H1 (cell line): ENCODE results near the gene RNF220. TPM values are rescaled to one million over a fixed set of nuclear protein-coding genes. Genes with fewer than 3 reads are reported as not detected.

Experiments
- CTCF ChIA-PET: fragments of 300-600 bp; sonication (Branson Sonifier 250); formaldehyde crosslinking; loops from one replicate; lab custom pipeline; 2021; ENCODE audit not compliant: partially characterized antibody; lab: Charles Lee
- POLR2A ChIA-PET: fragments of 300-600 bp; sonication (Branson Sonifier 250); formaldehyde crosslinking; loops from one replicate; lab custom pipeline; 2021; ENCODE audit warnings: inconsistent platforms; ENCODE audit not compliant: partially characterized antibody; lab: Charles Lee
- DNase-seq, 2 experiments: peaks; one replicate each; pipeline versions ENCODE4 v3.0.0 to v3.0.0-alpha.2; 2010 to 2022; ENCODE audit warnings: low spot score in 2 of 2, low read depth in 1 of 2, mixed read lengths in 1 of 2
- FAIRE-seq: peaks from 2 replicates; lab custom pipeline; 2011; peaks lifted over from hg19 to GRCh38; lab: Jason Lieb, UNC
- H2AFZ ChIP-seq: 2 replicates; pipeline ENCODE4 v1.8.1; 2012; ENCODE audit warnings: low read length, inconsistent platforms
- H2AK5ac ChIP-seq: 2 replicates; pipeline ENCODE4 v1.6.1; 2013; ENCODE audit warnings: low read depth, low read length
- H2BK120ac ChIP-seq: replicated peaks from 2 replicates; pipeline ENCODE3; 2013; ENCODE audit warnings: low read depth, low read length, inconsistent platforms
- H2BK12ac ChIP-seq: 2 replicates; pipeline ENCODE4 v1.6.1; 2013; ENCODE audit warnings: low read depth, low read length
- H2BK15ac ChIP-seq: 2 replicates; pipeline ENCODE4 v1.6.1; 2013; ENCODE audit warnings: low read length
- H2BK20ac ChIP-seq: 2 replicates; pipeline ENCODE4 v1.6.1; 2013; ENCODE audit warnings: low read length
- H2BK5ac ChIP-seq: 2 replicates; pipeline ENCODE4 v1.6.1; 2013; ENCODE audit warnings: low read depth, low read length
- H3K14ac ChIP-seq: 2 replicates; pipeline ENCODE4 v1.6.1; 2013; ENCODE audit warnings: inconsistent platforms; ENCODE audit not compliant: insufficient read length
- H3K18ac ChIP-seq: 2 replicates; pipeline ENCODE4 v1.6.1; 2013; ENCODE audit warnings: low read length; ENCODE audit errors: extremely low read depth
- H3K23ac ChIP-seq: 2 replicates; pipeline ENCODE4 v1.6.1; 2013; ENCODE audit warnings: inconsistent platforms; ENCODE audit not compliant: insufficient read length
- H3K23me2 ChIP-seq: 2 replicates; pipeline ENCODE4 v1.6.1; 2013; ENCODE audit warnings: low read depth, low read length
- H3K27ac ChIP-seq: 2 replicates; pipeline ENCODE4 v1.6.1; 2011; ENCODE audit warnings: low read depth, low read length, inconsistent platforms
- H3K27me3 ChIP-seq, 4 experiments: replicated peaks in 1 of 4; 1 replicate in 1 of 4; 2 replicates in 3 of 4; pipeline versions ENCODE4 v1.6.1 to v1.8.1; 2011 to 2013; ENCODE audit warnings: low read length in 3 of 4, mild to moderate bottlenecking in 3 of 4, inconsistent platforms in 2 of 4, mixed read lengths in 2 of 4, moderate library complexity in 1 of 4; ENCODE audit not compliant: control insufficient read depth in 3 of 4, insufficient read depth in 3 of 4; ENCODE audit errors: extremely low read depth in 1 of 4
- H3K36me3 ChIP-seq, 4 experiments: 2 replicates each; pipeline versions ENCODE4 v1.6.1 to v1.8.1; 2011 to 2013; ENCODE audit warnings: mild to moderate bottlenecking in 4 of 4, low read length in 3 of 4, moderate library complexity in 2 of 4, control low read depth in 1 of 4, inconsistent platforms in 1 of 4; ENCODE audit not compliant: insufficient read depth in 4 of 4, control insufficient read depth in 2 of 4
- H3K4ac ChIP-seq: replicated peaks from 2 replicates; pipeline ENCODE3; 2013; ENCODE audit warnings: low read length, low read depth, mixed read lengths, inconsistent platforms; ENCODE audit not compliant: insufficient read length
- H3K4me1 ChIP-seq, 4 experiments: replicated peaks in 1 of 4; 1 replicate in 1 of 4; 2 replicates in 3 of 4; pipeline versions ENCODE4 v1.6.1 to v1.8.1; 2011 to 2013; ENCODE audit warnings: low read length in 3 of 4, inconsistent platforms in 2 of 4, mixed read lengths in 1 of 4; ENCODE audit not compliant: insufficient read depth in 4 of 4, control insufficient read depth in 3 of 4
- H3K4me2 ChIP-seq, 2 experiments: 2 replicates each; pipeline versions ENCODE4 v1.6.1 to v1.8.1; 2011 to 2013; ENCODE audit warnings: low read depth in 2 of 2, low read length in 2 of 2, control low read depth in 1 of 2, inconsistent platforms in 1 of 2, mild to moderate bottlenecking in 1 of 2; ENCODE audit not compliant: insufficient read depth in 1 of 2
- H3K4me3 ChIP-seq, 4 experiments: fragments of 200-600, 300-600 bp in 1 of 4; sonication (generic), shearing (Covaris generic), sonication (Bioruptor Twin) in 1 of 4; 2 replicates each; pipeline versions ENCODE4 v1.5.1 to v1.8.1; 2011 to 2016; ENCODE audit warnings: low read length in 4 of 4, low read depth in 3 of 4, control low read depth in 2 of 4, inconsistent platforms in 2 of 4, mild to moderate bottlenecking in 2 of 4, mixed read lengths in 1 of 4, moderate library complexity in 1 of 4; ENCODE audit not compliant: insufficient read depth in 2 of 4; ENCODE audit errors: extremely low read depth in 1 of 4
- H3K56ac ChIP-seq: replicated peaks from 2 replicates; pipeline ENCODE3; 2013; ENCODE audit warnings: low read depth, mild to moderate bottlenecking, mixed read lengths, low read length, inconsistent platforms; ENCODE audit not compliant: insufficient read length
- H3K79me1 ChIP-seq: 2 replicates; pipeline ENCODE4 v1.6.1; 2013; ENCODE audit warnings: low read depth, low read length, control low read depth
- H3K79me2 ChIP-seq, 2 experiments: 2 replicates each; pipeline versions ENCODE4 v1.6.1 to v1.8.1; 2012 to 2013; ENCODE audit warnings: low read length in 2 of 2, mild to moderate bottlenecking in 2 of 2, inconsistent platforms in 1 of 2; ENCODE audit not compliant: insufficient read depth in 2 of 2, control insufficient read depth in 1 of 2
- H3K9ac ChIP-seq, 4 experiments: replicated peaks in 1 of 4; 1 replicate in 1 of 4; 2 replicates in 3 of 4; pipeline versions ENCODE4 v1.6.1 to v1.8.1; 2011 to 2013; ENCODE audit warnings: low read depth in 3 of 4, low read length in 3 of 4, control low read depth in 2 of 4, mild to moderate bottlenecking in 2 of 4, moderate library complexity in 2 of 4, inconsistent platforms in 1 of 4; ENCODE audit errors: extremely low read depth in 1 of 4
- H3K9me3 ChIP-seq, 2 experiments: 2 replicates each; pipeline versions ENCODE4 v1.6.1 to v1.8.1; 2012 to 2013; ENCODE audit warnings: mild to moderate bottlenecking in 2 of 2, moderate library complexity in 2 of 2, control low read depth in 1 of 2, inconsistent platforms in 1 of 2, low read depth in 1 of 2, low read length in 1 of 2, mixed read lengths in 1 of 2; ENCODE audit not compliant: insufficient read depth in 2 of 2
- H4K20me1 ChIP-seq, 2 experiments: replicated peaks in 1 of 2; 2 replicates each; pipeline versions ENCODE3 to v1.8.1; 2011 to 2013; ENCODE audit warnings: inconsistent platforms in 2 of 2, low read length in 2 of 2, mild to moderate bottlenecking in 1 of 2; ENCODE audit not compliant: insufficient read depth in 2 of 2, control insufficient read depth in 1 of 2
- H4K5ac ChIP-seq: 2 replicates; pipeline ENCODE4 v1.6.1; 2013; ENCODE audit warnings: low read length, low read depth, mixed read lengths, inconsistent platforms; ENCODE audit not compliant: insufficient read length
- H4K8ac ChIP-seq: 2 replicates; pipeline ENCODE4 v1.8.0; 2013; ENCODE audit warnings: mild to moderate bottlenecking, moderate library complexity, low read length, inconsistent platforms; ENCODE audit not compliant: insufficient read depth; ENCODE audit errors: extremely low read depth
- H4K91ac ChIP-seq: replicated peaks from 2 replicates; pipeline ENCODE3; 2013; ENCODE audit warnings: low read length, mixed read lengths, inconsistent platforms; ENCODE audit not compliant: insufficient read length
- E2F6 ChIP-seq: IDR thresholded peaks from 2 replicates; pipeline ENCODE4 v1.6.1; 2012; ENCODE audit warnings: inconsistent platforms
- MAX ChIP-seq: IDR thresholded peaks from 2 replicates; pipeline ENCODE4 v1.6.1; 2012; ENCODE audit warnings: inconsistent platforms
- RBBP5 ChIP-seq: IDR thresholded peaks from 2 replicates; pipeline ENCODE4 v1.7.1; 2012; ENCODE audit warnings: low read depth, mild to moderate bottlenecking, inconsistent platforms, low read length, moderate library complexity, borderline replicate concordance
- SP2 ChIP-seq: IDR thresholded peaks from 2 replicates; pipeline ENCODE4 v1.6.1; 2012; ENCODE audit warnings: mild to moderate bottlenecking, low read length, inconsistent platforms
- SUZ12 ChIP-seq: fragments of 200-600 bp; sonication (generic); IDR thresholded peaks from 2 replicates; pipeline ENCODE4 v1.6.1; 2012; ENCODE audit warnings: mild to moderate bottlenecking, inconsistent platforms, low read length, moderate library complexity, mixed read lengths
- WGBS, 2 experiments: shearing (Covaris generic) in 1 of 2; methylation state at CpG; one replicate each; pipeline versions ENCODE4 v1.1.6 to v1.1.7; 2013 to 2015; ENCODE audit warnings: low lambda C conversion rate in 2 of 2, mixed read lengths in 2 of 2, inconsistent platforms in 1 of 2, low coverage in 1 of 2, missing lambda C conversion rate in 1 of 2; ENCODE audit not compliant: insufficient replicate concordance in 2 of 2, insufficient coverage in 1 of 2, insufficient read length in 1 of 2; ENCODE audit errors: extremely low coverage in 1 of 2, missing lambda C conversion rate in 1 of 2; 5-methylcytosine and 5-hydroxymethylcytosine counted together
- polyA plus RNA-seq, 7 experiments: library from polyadenylated mRNA; depleted of rRNA in 3 of 7; stranded (reverse) in 5 of 7; unstranded in 2 of 7; fragments of >200 nt in 5 of 7; fragments of 200-250 nt in 2 of 7; gene quantifications; 1 replicate in 5 of 7; 2 replicates in 1 of 7; 4 replicates in 1 of 7; pipeline versions ENCODE4 v1.2.1 to v1.2.3, GENCODE V29; 2011 to 2013; ENCODE audit warnings: missing spikeins in 2 of 7, mixed read lengths in 2 of 7
- total RNA-seq: library from RNA; stranded (reverse); fragmentation: NEBNext Ultra II Directional; extraction: Animal tissue kit (Norgen Biotek cat#: 25700); gene quantifications from 2 replicates; pipeline ENCODE4 v1.2.1, GENCODE V29; 2021

RNF220 gene
- total and polyA plus RNA-seq, 2 of the 8 experiments (the other 6 are each of a cell fraction or from before 2014, with no cell fraction given): 123 to 160 TPM

GRCh38 chr1:44536357-44537209, 131.5 kb downstream of the RNF220 start:
- peak overlapping the region; percentile 91; the same call in 1 of the 2 replicates for H2BK5ac ChIP-seq
- H2BK15ac ChIP-seq: peak overlapping the region; percentile 77; the same call in 1 of the 2 replicates
- H3K4ac ChIP-seq: peak overlapping the region; percentile 7
- H3K23me2 ChIP-seq: peaks cover 2% of the 10 kb centered on the region; the same call in 1 of the 2 replicates
- peaks cover 0 to 19% of the 10 kb centered on the region in 2 experiments; a peak in 1 of 4 replicates for H3K79me2 ChIP-seq
- H4K20me1 ChIP-seq: no peaks in the 10 kb centered on the region
- no peak overlapping the region for H3K27ac ChIP-seq
- H4K8ac ChIP-seq: no peak overlapping the region
- H2AK5ac ChIP-seq: peak overlapping the region; percentile 99
- TF ChIP-seq E2F6 (peak; percentile 72), RBBP5 (0 out of 2 replicates have a peak, but pooled peaks have one; percentile 35), SUZ12 (no peak), MAX (peak; percentile 49), SP2 (no peak)
- peak overlapping the region; percentile 41 for H4K5ac ChIP-seq
- peaks cover 19 to 46% (median 38%) of the 10 kb centered on the region in 4 experiments for H3K4me1 ChIP-seq
- peak overlapping the region; percentile 96 for H3K18ac ChIP-seq
- 50% methylated on average over 18 of the region's 18 CpGs; no CpG with 5 or more reads in 1 of the 2 experiments for WGBS, 2 experiments
- H2BK12ac ChIP-seq: peak overlapping the region; percentile 99
- H3K79me1 ChIP-seq: peaks cover 5% of the 10 kb centered on the region; the same call in 1 of the 2 replicates
- ChIA-PET CTCF (interaction anchor here (0.6 to 6.2 kb wide), 10 partner anchors 9 to 319 kb away, joined by 3 to 70 read pairs (median 3); no protein-coding TSS in a partner anchor), POLR2A (interaction anchor here (0.9 to 2.0 kb wide), 6 partner anchors 8 to 185 kb away, joined by 3 to 10 read pairs (median 4); no protein-coding TSS in a partner anchor)
- H3K9ac ChIP-seq: no peak overlapping the region
- H3K9me3 ChIP-seq: no peaks in the 10 kb centered on the region
- H3K27me3 ChIP-seq: no peaks in the 10 kb centered on the region
- no peak overlapping the region for H2AFZ ChIP-seq
- H3K56ac ChIP-seq: no peak overlapping the region
- DNase-seq (no peak), FAIRE-seq (no peak)
- peak overlapping the region in 1 of 4 experiments; percentile 13; a peak in 1 of 8 replicates for H3K4me3 ChIP-seq
- no peaks in the 10 kb centered on the region for H3K36me3 ChIP-seq
- H3K14ac ChIP-seq: no peak overlapping the region
- H4K91ac ChIP-seq: peak overlapping the region; percentile 86
- H2BK120ac ChIP-seq: peak overlapping the region; percentile 62
- no peak overlapping the region for H3K23ac ChIP-seq
- H3K4me2 ChIP-seq: peak overlapping the region; percentile 33 to 67
- H2BK20ac ChIP-seq: peak overlapping the region; percentile 97
